BJ (cell line): ENCODE data around the gene GOLPH3. TPM values are rescaled to one million over a fixed set of nuclear protein-coding genes. Genes with fewer than 3 reads are reported as not detected.

Experiments used
- CTCF ChIA-PET: fragments of 350-600 bp; formaldehyde crosslinking; extraction: SDS; loops from one replicate; lab custom pipeline; 2021; ENCODE audit warnings: antibody characterized with exemption, inconsistent platforms; lab: Yijun Ruan, JAX
- POLR2A ChIA-PET: fragments of 300-600 bp; sonication (Branson Sonifier 250); formaldehyde crosslinking; extraction: SDS; loops from one replicate; lab custom pipeline; 2021; ENCODE audit warnings: antibody characterized with exemption; lab: Charles Lee
- DNase-seq: peaks from one replicate; pipeline ENCODE4 v3.0.0-alpha.2; 2011; ENCODE audit warnings: low read depth
- H3K27me3 ChIP-seq: 2 replicates; pipeline ENCODE4 v1.6.0; 2011; ENCODE audit warnings: low read length; ENCODE audit not compliant: control insufficient read depth, insufficient read depth
- H3K36me3 ChIP-seq: 2 replicates; pipeline ENCODE4 v1.5.1; 2011; ENCODE audit warnings: low read length; ENCODE audit not compliant: control insufficient read depth, insufficient read depth
- H3K4me3 ChIP-seq: 2 replicates; pipeline ENCODE4 v1.5.1; 2011; ENCODE audit warnings: low read depth, mild to moderate bottlenecking, control low read depth, low read length
- polyA plus RNA-seq: library from polyadenylated mRNA; depleted of rRNA; stranded (reverse); fragments of >200 nt; gene quantifications from 2 replicates; pipeline ENCODE4 v1.2.3, GENCODE V29; 2011
- TF ChIP-seq, protein P1 (sequence below): IDR thresholded peaks from 2 replicates; pipeline ENCODE4 v1.5.1; 2011; ENCODE audit warnings: low read depth, mild to moderate bottlenecking, control low read depth, inconsistent platforms, low read length, moderate library complexity; ENCODE audit not compliant: insufficient read depth

GOLPH3 gene
- polyA plus RNA-seq, 1 experiment: 53.9 TPM

DNA sequence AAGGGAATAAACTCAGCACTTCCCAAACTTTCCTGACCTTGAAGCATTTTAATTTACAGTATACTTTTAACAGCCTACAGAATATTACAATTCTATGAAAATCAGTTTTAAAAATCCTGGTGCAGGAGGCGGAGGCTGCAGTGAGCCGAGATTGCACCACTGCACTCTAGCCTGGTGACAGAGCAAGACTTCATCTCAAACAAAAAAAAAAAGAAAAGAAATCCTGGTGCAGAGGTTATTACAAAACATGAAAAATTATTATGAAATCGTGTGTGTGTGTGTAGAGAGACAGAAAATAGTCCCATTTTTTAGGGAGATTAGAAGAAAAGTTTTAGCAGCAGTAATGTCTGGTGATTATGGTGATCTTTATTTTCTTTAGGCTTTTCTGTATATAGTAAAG lies 26.9 kb downstream of the GOLPH3 start:
- Histone ChIP-seq H3K36me3 (no peaks in the 10 kb centered on the region), H3K4me3 (no peak overlapping the region), H3K27me3 (no peaks in the 10 kb centered on the region)
- ChIA-PET CTCF (interaction anchor here (0.7 kb wide), 1 partner anchor 183 kb away, joined by 3 read pairs; no protein-coding TSS in a partner anchor), POLR2A (no interaction called here)
- TF ChIP-seq, protein P1, sequence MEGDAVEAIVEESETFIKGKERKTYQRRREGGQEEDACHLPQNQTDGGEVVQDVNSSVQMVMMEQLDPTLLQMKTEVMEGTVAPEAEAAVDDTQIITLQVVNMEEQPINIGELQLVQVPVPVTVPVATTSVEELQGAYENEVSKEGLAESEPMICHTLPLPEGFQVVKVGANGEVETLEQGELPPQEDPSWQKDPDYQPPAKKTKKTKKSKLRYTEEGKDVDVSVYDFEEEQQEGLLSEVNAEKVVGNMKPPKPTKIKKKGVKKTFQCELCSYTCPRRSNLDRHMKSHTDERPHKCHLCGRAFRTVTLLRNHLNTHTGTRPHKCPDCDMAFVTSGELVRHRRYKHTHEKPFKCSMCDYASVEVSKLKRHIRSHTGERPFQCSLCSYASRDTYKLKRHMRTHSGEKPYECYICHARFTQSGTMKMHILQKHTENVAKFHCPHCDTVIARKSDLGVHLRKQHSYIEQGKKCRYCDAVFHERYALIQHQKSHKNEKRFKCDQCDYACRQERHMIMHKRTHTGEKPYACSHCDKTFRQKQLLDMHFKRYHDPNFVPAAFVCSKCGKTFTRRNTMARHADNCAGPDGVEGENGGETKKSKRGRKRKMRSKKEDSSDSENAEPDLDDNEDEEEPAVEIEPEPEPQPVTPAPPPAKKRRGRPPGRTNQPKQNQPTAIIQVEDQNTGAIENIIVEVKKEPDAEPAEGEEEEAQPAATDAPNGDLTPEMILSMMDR: no peak
- DNase-seq: no peak

DNA sequence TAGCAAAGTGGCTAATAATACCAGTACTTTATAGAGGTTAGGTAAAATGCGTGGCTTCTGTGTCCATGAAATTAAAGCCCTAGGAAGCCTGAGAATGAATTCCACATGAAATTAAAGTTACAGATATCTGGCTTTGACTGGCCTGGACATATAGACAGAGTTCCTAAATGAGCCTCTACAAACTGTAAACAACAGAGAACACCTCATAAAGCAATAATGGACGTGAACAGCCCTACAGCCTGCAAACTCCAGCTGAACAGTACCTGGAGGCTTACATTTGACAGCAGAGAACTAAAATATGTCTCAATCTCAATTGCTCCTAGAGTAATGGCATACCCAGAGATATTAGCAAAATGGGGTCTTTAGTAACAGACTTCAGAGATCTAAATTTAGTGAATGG lies 28.7 kb downstream of the GOLPH3 start:
- no peak for DNase-seq
- H3K4me3 ChIP-seq: no peak overlapping the region
- H3K36me3 ChIP-seq: no peaks in the 10 kb centered on the region
- no peaks in the 10 kb centered on the region for H3K27me3 ChIP-seq
- POLR2A ChIA-PET: no interaction called here
- TF ChIP-seq, protein P1: no peak
- CTCF ChIA-PET: no interaction called here

DNA sequence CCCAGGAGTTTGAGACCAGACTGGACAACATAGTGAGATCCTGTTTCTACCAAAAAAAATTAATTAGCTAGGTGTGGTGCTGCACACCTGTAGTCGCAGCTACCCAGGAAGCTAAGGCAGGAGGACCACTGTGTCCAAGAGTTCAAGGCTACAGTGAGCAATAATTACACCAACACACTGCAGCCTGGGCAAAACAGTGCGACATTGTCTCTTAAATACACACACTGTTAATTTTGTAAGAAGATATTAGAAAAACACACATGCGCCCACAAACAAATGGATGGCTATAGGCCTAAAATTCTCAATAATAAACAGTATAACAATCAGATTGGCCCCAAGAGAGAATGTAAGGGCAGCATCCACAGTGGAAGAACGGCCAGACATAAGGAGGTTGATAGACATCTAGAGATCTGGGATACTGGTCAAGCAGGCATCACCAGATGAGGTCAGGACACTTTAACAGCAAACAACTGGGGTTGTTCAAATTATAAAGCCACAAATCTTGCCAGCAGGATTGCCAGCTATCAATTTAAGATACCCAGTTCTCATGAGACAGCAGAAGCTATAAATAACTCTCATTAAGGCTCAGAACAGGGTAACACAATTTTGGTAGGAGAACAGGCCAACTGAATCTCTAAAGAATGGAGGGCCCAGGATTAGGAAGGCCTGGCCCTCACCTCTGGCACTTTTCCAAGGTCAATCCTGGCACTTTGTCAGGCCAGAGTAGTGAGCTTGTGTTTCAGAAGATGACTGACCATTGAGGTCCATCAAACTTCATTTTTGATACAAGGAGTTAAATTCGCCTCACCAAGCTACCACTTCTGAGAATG lies 29.5 kb downstream of the GOLPH3 start:
- H3K4me3 ChIP-seq: no peak overlapping the region
- CTCF ChIA-PET: interaction anchor here (0.6 kb wide), 1 partner anchor 27 kb away, joined by 3 read pairs; no protein-coding TSS in a partner anchor
- no peaks in the 10 kb centered on the region for H3K27me3 ChIP-seq
- TF ChIP-seq, protein P1: no peak
- POLR2A ChIA-PET: no interaction called here
- no peak for DNase-seq
- no peaks in the 10 kb centered on the region for H3K36me3 ChIP-seq

DNA sequence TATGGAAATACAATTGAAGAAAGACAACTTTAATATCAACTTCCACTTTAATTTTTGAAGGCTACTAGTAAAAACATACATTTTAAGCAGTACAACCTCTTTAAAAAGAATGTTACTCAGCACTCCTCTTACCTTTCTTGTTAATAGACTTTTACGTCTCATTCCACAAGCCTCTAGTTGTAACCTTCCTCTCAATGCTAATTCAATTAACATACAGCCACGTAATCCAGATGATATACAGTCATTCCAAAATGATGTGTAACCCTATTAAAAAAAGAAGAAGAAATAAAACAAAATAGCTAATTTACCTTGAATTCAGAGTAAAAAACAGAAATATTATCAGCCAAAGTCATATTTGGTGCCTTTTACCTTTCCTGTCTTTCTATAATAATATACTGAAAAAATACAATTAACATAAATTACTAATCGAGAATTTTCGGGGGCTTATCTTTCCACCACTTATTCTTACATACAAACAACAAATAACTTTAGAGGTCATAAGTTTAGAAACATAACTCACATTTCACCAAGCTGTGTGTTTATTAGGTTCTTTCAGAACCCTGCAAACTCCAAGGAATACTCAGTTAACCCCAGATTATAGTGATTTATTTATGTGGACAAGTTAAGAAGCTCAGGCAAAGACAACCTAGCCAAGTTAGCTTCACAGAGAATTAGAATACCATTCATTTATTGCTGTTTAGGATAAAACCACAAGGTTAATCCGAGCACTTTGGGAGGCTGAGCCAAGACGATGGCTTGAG lies 30.3 kb downstream of the GOLPH3 start:
- H3K36me3 ChIP-seq: no peaks in the 10 kb centered on the region
- no peak overlapping the region for H3K4me3 ChIP-seq
- ChIA-PET CTCF (interaction anchor here (0.6 kb wide), 1 partner anchor 28 kb away, joined by 3 read pairs; no protein-coding TSS in a partner anchor), POLR2A (no interaction called here)
- TF ChIP-seq, protein P1: no peak
- no peak for DNase-seq
- no peaks in the 10 kb centered on the region for H3K27me3 ChIP-seq

DNA sequence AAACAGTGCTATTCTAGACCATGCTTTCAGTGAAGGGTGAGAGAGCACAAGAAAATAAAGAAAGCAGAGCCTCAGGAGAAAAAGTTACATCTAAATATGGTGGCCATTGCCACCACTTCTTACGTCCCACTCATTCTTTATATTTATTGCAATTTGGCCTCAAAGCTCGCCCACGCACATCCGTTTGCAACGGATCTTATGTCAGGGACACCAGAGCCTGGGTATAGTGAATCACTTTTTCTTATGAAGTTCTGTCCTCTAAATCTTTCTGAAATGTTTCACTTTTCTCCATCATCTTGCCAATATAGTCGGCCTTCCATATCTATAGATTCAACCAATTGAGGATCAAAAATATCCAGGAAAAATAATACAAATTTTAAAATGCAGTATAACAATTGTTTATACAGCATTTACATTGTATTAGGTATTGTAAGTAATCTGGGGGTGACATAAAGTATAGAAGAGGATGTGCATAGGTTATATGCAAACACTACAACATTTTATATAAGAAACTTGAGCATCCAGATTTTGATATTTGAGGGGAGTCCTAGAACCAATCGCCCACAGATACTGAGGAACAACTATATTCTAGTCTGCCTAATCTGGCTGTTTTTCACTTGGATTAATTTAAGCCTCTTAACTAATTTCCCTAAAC lies 35.2 kb downstream of the GOLPH3 start:
- H3K36me3 ChIP-seq: peaks cover 4% of the 10 kb centered on the region; the same call in 1 of the 2 replicates
- CTCF ChIA-PET: interaction anchor here (1.6 kb wide), 1 partner anchor 12 kb away, joined by 3 read pairs; no protein-coding TSS in a partner anchor

More for the DNA sequence above, 35.2 kb downstream of the GOLPH3 start:
- POLR2A ChIA-PET: no interaction called here
- Histone ChIP-seq H3K4me3 (no peak overlapping the region), H3K27me3 (no peaks in the 10 kb centered on the region)
- DNase-seq: no peak
- TF ChIP-seq, protein P1: no peak
